NT2/D1 (cell line): ENCODE results near the gene CRK.

ENCODE experiments used
- DNase-seq: peaks from one replicate; pipeline ENCODE4 v3.0.0-alpha.2; 2011; ENCODE audit warnings: low read depth, low spot score
- H3K27me3 ChIP-seq: 2 replicates; pipeline ENCODE4 v1.6.0; 2011; ENCODE audit warnings: mild to moderate bottlenecking; ENCODE audit not compliant: insufficient read length, insufficient read depth
- H3K36me3 ChIP-seq: 2 replicates; pipeline ENCODE4 v1.6.1; 2011; ENCODE audit warnings: mild to moderate bottlenecking, low read length, mixed read lengths; ENCODE audit not compliant: insufficient read depth, insufficient read length
- H3K4me1 ChIP-seq: 2 replicates; pipeline ENCODE4 v1.5.1; 2011; ENCODE audit not compliant: insufficient read depth, insufficient read length
- H3K4me3 ChIP-seq: 2 replicates; pipeline ENCODE4 v1.5.1; 2011; ENCODE audit warnings: low read depth; ENCODE audit not compliant: insufficient read length
- H3K9ac ChIP-seq: 2 replicates; pipeline ENCODE4 v1.6.0; 2011; ENCODE audit warnings: low read depth; ENCODE audit not compliant: insufficient read length
- H3K9me3 ChIP-seq: 2 replicates; pipeline ENCODE4 v1.5.1; 2011; ENCODE audit warnings: mild to moderate bottlenecking, low read length; ENCODE audit not compliant: insufficient read depth
- SUZ12 ChIP-seq: IDR thresholded peaks from 2 replicates; pipeline ENCODE4 v1.6.1; 2011; ENCODE audit not compliant: insufficient read length, insufficient read depth; ENCODE audit errors: extremely low read depth
- YY1 ChIP-seq: IDR thresholded peaks from 2 replicates; pipeline ENCODE4 v1.6.1; 2011; ENCODE audit not compliant: insufficient read length, insufficient read depth
- ZNF274 ChIP-seq: IDR thresholded peaks from 2 replicates; pipeline ENCODE4 v1.6.1; 2011; ENCODE audit warnings: mild to moderate bottlenecking, low read depth, low read length

Gene CRK

DNA sequence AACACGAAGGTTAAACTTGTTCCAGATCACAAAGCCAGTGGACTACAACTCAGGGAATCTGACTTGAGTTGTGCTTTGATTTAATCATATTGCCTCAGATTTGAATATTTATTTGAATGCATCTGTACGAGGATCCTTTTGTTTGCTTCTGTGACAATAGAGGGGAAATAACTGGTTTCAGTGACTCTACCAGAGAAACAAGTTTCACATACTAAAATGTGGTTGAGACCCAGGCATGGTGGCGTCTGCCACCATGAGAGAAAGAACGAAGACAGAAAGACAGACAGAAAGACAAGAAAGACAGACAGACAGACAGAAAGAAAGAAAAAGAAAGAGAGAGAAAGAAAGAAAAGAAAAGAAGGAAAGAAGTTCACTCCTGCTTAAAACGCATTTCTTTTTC is 80.0 kb downstream of the CRK start:
- Histone ChIP-seq H3K9ac (no peak overlapping the region), H3K36me3 (peaks cover 39% of the 10 kb centered on the region), H3K4me1 (no peaks in the 10 kb centered on the region), H3K27me3 (no peaks in the 10 kb centered on the region), H3K4me3 (no peak overlapping the region), H3K9me3 (no peaks in the 10 kb centered on the region)
- TF ChIP-seq YY1 (no peak), SUZ12 (no peak), ZNF274 (no peak)
- DNase-seq = no peak

DNA sequence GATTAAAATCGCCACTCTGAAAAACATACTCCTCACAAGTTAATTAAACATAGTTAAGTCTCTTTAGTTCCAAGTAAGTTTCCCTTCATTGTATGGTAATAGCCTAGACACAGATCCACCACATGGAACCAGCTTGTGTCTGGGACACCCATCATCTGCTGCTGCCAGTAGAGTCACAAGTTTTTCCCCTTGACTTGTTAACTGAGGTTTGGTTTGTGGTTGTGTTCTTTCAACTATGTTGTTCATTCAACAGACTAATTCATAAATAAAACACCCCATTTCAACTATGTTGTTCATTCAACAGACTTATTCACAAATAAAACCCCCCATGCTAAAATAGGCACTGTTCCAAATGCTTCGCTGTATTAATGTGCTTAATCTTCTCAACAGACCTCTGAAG is 80.4 kb downstream of the CRK start:
- Histone ChIP-seq H3K4me1 (no peaks in the 10 kb centered on the region), H3K9ac (no peak overlapping the region)

GRCh38 chr17:1374431-1375177 is 81.4 kb downstream of the CRK start:
- Histone ChIP-seq H3K9ac (no peak overlapping the region), H3K9me3 (no peaks in the 10 kb centered on the region), H3K4me1 (no peaks in the 10 kb centered on the region), H3K4me3 (no peak overlapping the region), H3K27me3 (no peaks in the 10 kb centered on the region), H3K36me3 (peaks cover 36% of the 10 kb centered on the region)
- TF ChIP-seq ZNF274 (no peak), YY1 (no peak), SUZ12 (no peak)
- no peak for DNase-seq

More for the DNA sequence above, 80.4 kb downstream of the CRK start:
- no peak for DNase-seq
- TF ChIP-seq YY1 (no peak), SUZ12 (no peak), ZNF274 (no peak)
- peaks cover 37% of the 10 kb centered on the region for H3K36me3 ChIP-seq
- H3K27me3 ChIP-seq = no peaks in the 10 kb centered on the region
- H3K4me3 ChIP-seq = no peak overlapping the region
- no peaks in the 10 kb centered on the region for H3K9me3 ChIP-seq

DNA sequence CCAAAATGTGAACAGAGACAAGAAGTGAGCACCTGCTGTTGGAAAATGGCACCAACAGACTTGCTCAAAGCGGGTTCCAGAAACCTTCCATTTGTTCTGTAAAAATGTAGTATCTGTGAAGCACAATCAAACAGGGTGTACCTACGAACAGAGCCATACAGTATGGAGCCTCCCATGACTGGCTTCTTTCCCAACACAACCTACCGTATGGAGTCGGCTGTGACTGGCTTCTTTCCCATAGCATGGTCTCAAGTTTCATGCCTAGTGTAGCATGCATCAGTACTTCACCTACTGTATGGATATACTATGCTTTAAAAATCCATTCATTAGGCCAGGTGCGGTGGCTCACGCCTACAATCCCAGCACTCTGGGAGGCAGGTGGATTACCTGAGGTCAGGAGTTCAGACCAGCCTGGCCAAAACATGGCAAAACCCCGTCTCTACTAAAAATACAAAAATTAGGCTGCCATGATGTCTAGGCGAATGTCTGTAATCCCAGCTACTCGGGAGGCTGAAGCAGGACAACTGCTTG is 82.3 kb downstream of the CRK start:
- H3K4me3 ChIP-seq = no peak overlapping the region
- peaks cover 36% of the 10 kb centered on the region for H3K36me3 ChIP-seq
- no peaks in the 10 kb centered on the region for H3K9me3 ChIP-seq
- H3K27me3 ChIP-seq = no peaks in the 10 kb centered on the region
- TF ChIP-seq SUZ12 (no peak), YY1 (no peak), ZNF274 (no peak)
- no peak for DNase-seq
- H3K9ac ChIP-seq = no peak overlapping the region
- H3K4me1 ChIP-seq = no peaks in the 10 kb centered on the region

DNA sequence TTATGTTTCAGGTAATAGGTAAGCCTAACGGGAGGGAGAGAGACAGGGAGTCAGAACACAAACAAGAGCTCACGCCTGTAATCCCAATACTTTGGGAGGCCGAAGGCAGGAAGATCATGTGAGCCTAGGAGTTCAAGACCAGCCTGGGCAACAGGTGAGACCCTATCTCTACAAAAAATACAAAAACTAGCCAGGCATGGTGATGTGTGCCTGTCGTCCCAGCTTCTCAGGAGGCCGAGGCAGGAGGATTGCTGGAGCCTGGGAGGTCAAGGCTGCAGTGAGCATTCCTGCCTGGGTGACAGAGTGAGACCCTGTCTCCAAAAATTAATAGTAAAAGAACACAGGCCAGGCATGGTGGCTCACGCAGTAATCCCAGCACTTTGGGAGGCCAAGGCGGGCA is 83.4 kb downstream of the CRK start:
- TF ChIP-seq SUZ12 = no peak
- TF ChIP-seq ZNF274 = no peak
- no peak for TF ChIP-seq YY1
- Histone ChIP-seq H3K4me1 (no peaks in the 10 kb centered on the region), H3K27me3 (no peaks in the 10 kb centered on the region), H3K36me3 (peaks cover 32% of the 10 kb centered on the region), H3K4me3 (no peak overlapping the region), H3K9me3 (no peaks in the 10 kb centered on the region), H3K9ac (no peak overlapping the region)
- no peak for DNase-seq

DNA sequence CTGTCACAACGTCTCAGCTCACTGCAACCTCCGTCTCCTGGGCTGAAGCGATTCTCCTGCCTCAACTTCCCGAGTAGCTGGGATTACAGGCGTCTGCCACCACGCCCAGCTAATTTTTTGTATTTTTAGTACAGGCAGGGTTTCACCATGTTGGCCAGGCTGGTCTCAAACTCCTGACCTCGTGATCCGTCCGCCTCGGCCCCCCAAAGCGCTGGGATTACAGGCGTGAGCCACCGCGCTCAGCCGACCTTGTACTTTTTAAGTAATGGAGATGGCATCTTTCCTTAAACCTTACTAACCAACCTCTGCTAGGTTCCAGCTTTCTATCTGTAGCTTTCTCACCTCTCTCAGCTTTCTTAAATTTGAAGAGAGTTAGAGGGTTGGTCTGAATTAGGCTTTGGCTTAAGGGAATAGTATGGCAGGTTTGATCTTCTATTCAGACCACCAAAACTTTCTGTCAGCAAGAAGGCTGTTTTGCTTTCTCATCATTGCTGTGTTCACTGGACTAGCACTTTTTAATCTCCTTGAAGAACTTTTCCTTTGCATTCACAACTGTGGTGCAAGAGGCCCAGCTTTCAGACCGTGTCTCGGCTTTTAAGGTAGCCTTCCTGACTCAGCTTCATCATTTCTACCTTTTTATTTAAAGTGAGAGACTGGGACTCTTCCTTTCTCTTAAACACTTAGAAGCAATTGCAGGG is 84.0 kb downstream of the CRK start:
- no peak for DNase-seq
- Histone ChIP-seq H3K9ac (no peak overlapping the region), H3K4me1 (no peaks in the 10 kb centered on the region), H3K36me3 (peaks cover 26% of the 10 kb centered on the region), H3K9me3 (no peaks in the 10 kb centered on the region), H3K27me3 (no peaks in the 10 kb centered on the region), H3K4me3 (no peak overlapping the region)
- TF ChIP-seq YY1 = no peak
- TF ChIP-seq SUZ12 = no peak
- no peak for TF ChIP-seq ZNF274
